ENCODE data around the gene DNAJC4. TPM values are rescaled to one million over a fixed set of nuclear protein-coding genes. Genes with fewer than 3 reads are reported as not detected.

Gene DNAJC4
- total RNA-seq, 1 experiment from 2014 or later = 24.2 TPM

- H3K9me3 Mint-ChIP-seq = no peaks in the 10 kb centered on the region; a peak in 1 of 5 replicates
- H3K79me2 ChIP-seq (ENCODE audit: insufficient read depth, low read length) = peaks cover 9% of the 10 kb centered on the region; the same call in 1 of the 2 replicates
- no peak overlapping the region for H4K5ac ChIP-seq (ENCODE audit: insufficient read length, low read depth, low read length)
- no peak for DNase-seq
- H4K8ac ChIP-seq (replicated peaks; ENCODE audit: insufficient read length, low read depth, low read length) = no peak overlapping the region
- H3K4ac ChIP-seq (ENCODE audit: low read depth, low read length) = no peak overlapping the region
- no peak overlapping the region for H2AK5ac ChIP-seq (ENCODE audit: insufficient read length, low read length)
- H3K27ac ChIP-seq (ENCODE audit: insufficient read length, low read depth, low read length) = no peak overlapping the region
- peak overlapping the region; percentile 39 for H3K4me2 ChIP-seq (ENCODE audit: insufficient read depth, insufficient read length, low read length)
- no peaks in the 10 kb centered on the region for H3K27me3 ChIP-seq (ENCODE audit: insufficient read depth, low read length)
- no peak overlapping the region for H2BK5ac ChIP-seq (ENCODE audit: insufficient read length, low read length)
- no peaks in the 10 kb centered on the region for H3K27me3 Mint-ChIP-seq (ENCODE audit: low read depth)
- H2BK15ac ChIP-seq (ENCODE audit: low read depth, low read length) = no peak overlapping the region
- H3K79me1 ChIP-seq (ENCODE audit: insufficient read depth, low read depth, low read length, poor library complexity, severe bottlenecking) = no peaks in the 10 kb centered on the region
- no peak overlapping the region for H2AFZ ChIP-seq (ENCODE audit: low read length)
- peaks cover 12 to 22% (median 13%) of the 10 kb centered on the region in 3 experiments for H3K36me3 Mint-ChIP-seq (ENCODE audit: insufficient read depth in 1 of 3, low read depth in 3 of 3)
- peaks cover 7% of the 10 kb centered on the region; the same call in 1 of the 2 replicates for H3K4me1 ChIP-seq (ENCODE audit: insufficient read depth, low read length)
- H4K91ac ChIP-seq (ENCODE audit: insufficient read length, low read depth, low read length) = no peak overlapping the region
- H3K4me1 Mint-ChIP-seq = peaks cover 40 to 48% of the 10 kb centered on the region in 2 experiments
- peak overlapping the region in 1 of 3 experiments; percentile 48; a peak in 1 of 7 replicates for H3K27ac Mint-ChIP-seq
- no peak overlapping the region for H2BK120ac ChIP-seq (ENCODE audit: low read depth, low read length, poor library complexity, severe bottlenecking)
- no peak overlapping the region for H3T11ph ChIP-seq (ENCODE audit: low read length)
- no CpG with 5 or more reads among the region's 6 CpGs for WGBS (ENCODE audit: extremely low coverage, insufficient read length, low lambda C conversion rate)
- no peak overlapping the region for H3K14ac ChIP-seq (ENCODE audit: insufficient read depth, low read length)
- no peak overlapping the region for H3K18ac ChIP-seq (ENCODE audit: insufficient read length, low read depth, low read length)
- peak overlapping the region; percentile 88 to 94 for H3K4me3 Mint-ChIP-seq
- no peak overlapping the region for H3K23ac ChIP-seq (ENCODE audit: insufficient read length, low read depth, low read length)
- no peaks in the 10 kb centered on the region for H3K9me3 ChIP-seq (ENCODE audit: control insufficient read depth, low read depth, low read length)
- TF ChIP-seq CTCF (conservative IDR thresholded peaks at IDR 0.05) = no peak
- no peaks in the 10 kb centered on the region for H4K20me1 ChIP-seq (ENCODE audit: control insufficient read depth, insufficient read depth, insufficient read length)
- H3K56ac ChIP-seq (ENCODE audit: insufficient read length, low read depth, low read length) = no peak overlapping the region
- peaks cover 21% of the 10 kb centered on the region for H3K23me2 ChIP-seq (ENCODE audit: insufficient read length, low read depth, low read length, poor library complexity, severe bottlenecking)
- H2BK12ac ChIP-seq (ENCODE audit: insufficient read length, low read depth, low read length) = no peak overlapping the region
- no peak overlapping the region for H3K9ac ChIP-seq (ENCODE audit: extremely low read depth, insufficient read length, low read length)
- H2BK20ac ChIP-seq (ENCODE audit: low read depth, low read length, poor library complexity, severe bottlenecking) = no peak overlapping the region
Observed at GRCh38 chr11:64244966-64245365, 14.6 kb downstream of the DNAJC4 start.

Measured in H9 (cell line).